ENCODE results near the gene CPNE9.

CPNE9 gene, protein sequence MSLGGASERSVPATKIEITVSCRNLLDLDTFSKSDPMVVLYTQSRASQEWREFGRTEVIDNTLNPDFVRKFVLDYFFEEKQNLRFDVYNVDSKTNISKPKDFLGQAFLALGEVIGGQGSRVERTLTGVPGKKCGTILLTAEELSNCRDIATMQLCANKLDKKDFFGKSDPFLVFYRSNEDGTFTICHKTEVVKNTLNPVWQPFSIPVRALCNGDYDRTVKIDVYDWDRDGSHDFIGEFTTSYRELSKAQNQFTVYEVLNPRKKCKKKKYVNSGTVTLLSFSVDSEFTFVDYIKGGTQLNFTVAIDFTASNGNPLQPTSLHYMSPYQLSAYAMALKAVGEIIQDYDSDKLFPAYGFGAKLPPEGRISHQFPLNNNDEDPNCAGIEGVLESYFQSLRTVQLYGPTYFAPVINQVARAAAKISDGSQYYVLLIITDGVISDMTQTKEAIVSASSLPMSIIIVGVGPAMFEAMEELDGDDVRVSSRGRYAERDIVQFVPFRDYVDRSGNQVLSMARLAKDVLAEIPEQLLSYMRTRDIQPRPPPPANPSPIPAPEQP

DNA sequence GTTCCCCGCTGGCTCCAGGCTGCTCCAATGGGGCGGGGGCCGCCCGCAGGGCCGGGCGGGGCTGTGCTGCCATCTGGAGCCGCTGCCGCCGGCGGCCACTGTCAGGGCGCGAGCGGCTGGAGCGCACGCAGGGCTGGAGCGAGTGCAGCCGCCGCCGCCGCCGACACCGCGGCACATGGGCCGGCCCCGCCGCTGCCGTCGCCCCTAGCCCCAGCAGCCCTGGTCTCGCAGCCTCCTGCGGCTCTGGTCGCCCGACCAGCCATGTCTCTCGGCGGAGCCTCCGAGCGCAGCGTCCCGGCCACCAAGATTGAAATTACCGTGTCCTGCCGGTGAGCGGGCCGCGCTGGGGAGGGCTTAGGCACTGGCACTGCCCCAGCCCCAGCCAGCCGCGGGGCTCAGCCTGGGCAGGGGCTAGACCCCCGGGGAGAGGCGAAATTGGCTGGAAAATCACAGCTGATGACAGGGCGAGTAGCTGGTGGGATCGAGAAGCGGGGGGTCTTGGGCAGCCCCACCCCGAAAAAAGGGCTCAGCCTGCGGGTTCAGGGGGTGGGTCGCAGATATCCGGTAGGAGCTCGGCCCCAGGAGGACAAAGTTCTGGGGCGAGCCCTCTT is at the start of gene CPNE9:
Gene CPNE9, plus strand, starts transcription at position 98 of the 611 bp plus-strand sequence. Its CDS starts 164 bp downstream, at position 262.
- no peak within 1 kb of the TSS for H3K4me3 ChIP-seq (ENCODE audit: low read length)
- peaks cover 21% of the 10 kb centered on the region for H3K36me3 ChIP-seq (replicated peaks; ENCODE audit: low read depth, low read length)
- H3K27me3 ChIP-seq (ENCODE audit: low read depth, low read length) = no peaks in the 10 kb centered on the region
- H2AFZ ChIP-seq (ENCODE audit: low read depth, low read length) = no peak within 1 kb of the TSS
- no peaks in the 10 kb centered on the region for H3K4me1 ChIP-seq (ENCODE audit: low read length)
- no peak within 1 kb of the TSS for H3K9ac ChIP-seq (ENCODE audit: low read length)
- no peak within 1 kb of the TSS for H3K4me2 ChIP-seq (ENCODE audit: low read length)
- no peak within 1 kb of the TSS for H3K27ac ChIP-seq (ENCODE audit: low read length)
- H3K79me2 ChIP-seq (ENCODE audit: low read length) = no peaks in the 10 kb centered on the region
- H3K9me3 ChIP-seq (ENCODE audit: insufficient read depth, low read length) = no peaks in the 10 kb centered on the region
- TF ChIP-seq, protein P1, sequence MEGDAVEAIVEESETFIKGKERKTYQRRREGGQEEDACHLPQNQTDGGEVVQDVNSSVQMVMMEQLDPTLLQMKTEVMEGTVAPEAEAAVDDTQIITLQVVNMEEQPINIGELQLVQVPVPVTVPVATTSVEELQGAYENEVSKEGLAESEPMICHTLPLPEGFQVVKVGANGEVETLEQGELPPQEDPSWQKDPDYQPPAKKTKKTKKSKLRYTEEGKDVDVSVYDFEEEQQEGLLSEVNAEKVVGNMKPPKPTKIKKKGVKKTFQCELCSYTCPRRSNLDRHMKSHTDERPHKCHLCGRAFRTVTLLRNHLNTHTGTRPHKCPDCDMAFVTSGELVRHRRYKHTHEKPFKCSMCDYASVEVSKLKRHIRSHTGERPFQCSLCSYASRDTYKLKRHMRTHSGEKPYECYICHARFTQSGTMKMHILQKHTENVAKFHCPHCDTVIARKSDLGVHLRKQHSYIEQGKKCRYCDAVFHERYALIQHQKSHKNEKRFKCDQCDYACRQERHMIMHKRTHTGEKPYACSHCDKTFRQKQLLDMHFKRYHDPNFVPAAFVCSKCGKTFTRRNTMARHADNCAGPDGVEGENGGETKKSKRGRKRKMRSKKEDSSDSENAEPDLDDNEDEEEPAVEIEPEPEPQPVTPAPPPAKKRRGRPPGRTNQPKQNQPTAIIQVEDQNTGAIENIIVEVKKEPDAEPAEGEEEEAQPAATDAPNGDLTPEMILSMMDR (IDR thresholded peaks at IDR 0.05; ENCODE audit: low read depth, low read length) = no peak
- TF ChIP-seq EZH2phosphoT487 (IDR thresholded peaks at IDR 0.05; ENCODE audit: low read depth) = no peak
- no peaks in the 10 kb centered on the region for H4K20me1 ChIP-seq (ENCODE audit: insufficient read depth, low read length)

DNA sequence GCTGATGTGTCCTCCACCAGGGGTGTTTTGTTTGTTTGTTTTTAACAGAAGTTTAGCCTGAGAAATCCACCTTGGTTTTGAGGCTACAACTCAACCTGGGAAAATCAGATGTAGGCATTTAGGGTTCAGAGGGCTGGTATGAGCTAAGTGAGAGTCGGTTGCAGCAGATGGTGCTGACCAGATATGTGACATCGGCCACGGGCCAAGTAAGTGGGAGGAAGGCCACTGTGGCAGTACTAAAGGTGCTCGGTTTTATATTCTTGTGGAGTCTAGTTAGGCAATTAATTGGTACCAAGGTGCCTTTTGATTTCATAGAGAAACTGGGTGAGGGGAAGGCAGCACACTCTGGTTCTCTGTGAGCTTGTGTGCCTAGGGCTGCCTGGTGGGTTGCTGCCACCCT is 43.8 kb upstream of the CPNE9 start:
- Histone ChIP-seq H3K36me3 (replicated peaks; ENCODE audit: low read depth, low read length) (peaks cover 74% of the 10 kb centered on the region), H3K9ac (ENCODE audit: low read length) (no peak overlapping the region), H2AFZ (ENCODE audit: low read depth, low read length) (no peak overlapping the region), H3K27ac (ENCODE audit: low read length) (no peak overlapping the region), H4K20me1 (ENCODE audit: insufficient read depth, low read length) (peaks cover 48% of the 10 kb centered on the region), H3K4me2 (ENCODE audit: low read length) (no peak overlapping the region), H3K79me2 (ENCODE audit: low read length) (peaks cover 71% of the 10 kb centered on the region), H3K27me3 (ENCODE audit: low read depth, low read length) (no peaks in the 10 kb centered on the region), H3K4me1 (ENCODE audit: low read length) (no peaks in the 10 kb centered on the region), H3K9me3 (ENCODE audit: insufficient read depth, low read length) (no peaks in the 10 kb centered on the region), H3K4me3 (ENCODE audit: low read length) (no peak overlapping the region)
- TF ChIP-seq EZH2phosphoT487 (IDR thresholded peaks at IDR 0.05; ENCODE audit: low read depth) = no peak
- TF ChIP-seq, protein P1 (IDR thresholded peaks at IDR 0.05; ENCODE audit: low read depth, low read length) = no peak

DNA sequence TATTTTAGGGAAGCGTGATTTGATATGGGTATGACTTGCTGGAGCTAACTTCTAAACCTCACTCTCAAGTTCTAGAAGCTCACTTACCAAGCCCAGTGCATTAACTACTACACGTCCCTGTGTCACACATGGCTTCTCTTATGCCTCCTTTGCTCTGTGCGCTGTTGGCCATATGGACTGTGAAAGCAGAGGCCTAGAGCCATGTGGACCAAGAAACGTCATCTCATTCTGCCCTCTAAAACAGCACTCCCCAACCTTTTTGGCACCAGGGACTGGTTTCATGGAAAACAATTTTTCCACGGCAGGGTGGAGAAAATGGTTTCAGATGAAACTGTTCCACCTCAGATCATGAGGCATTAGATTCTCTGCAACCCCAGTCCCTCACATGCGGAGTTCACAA is 42.7 kb upstream of the CPNE9 start:
- H4K20me1 ChIP-seq (ENCODE audit: insufficient read depth, low read length) = peaks cover 48% of the 10 kb centered on the region
- H3K27ac ChIP-seq (ENCODE audit: low read length) = no peak overlapping the region
- no peaks in the 10 kb centered on the region for H3K9me3 ChIP-seq (ENCODE audit: insufficient read depth, low read length)
- H3K79me2 ChIP-seq (ENCODE audit: low read length) = peaks cover 61% of the 10 kb centered on the region
- H3K9ac ChIP-seq (ENCODE audit: low read length) = no peak overlapping the region
- no peaks in the 10 kb centered on the region for H3K4me1 ChIP-seq (ENCODE audit: low read length)
- H3K4me3 ChIP-seq (ENCODE audit: low read length) = no peak overlapping the region
- no peak overlapping the region for H2AFZ ChIP-seq (ENCODE audit: low read depth, low read length)
- peaks cover 72% of the 10 kb centered on the region for H3K36me3 ChIP-seq (replicated peaks; ENCODE audit: low read depth, low read length)
- H3K27me3 ChIP-seq (ENCODE audit: low read depth, low read length) = no peaks in the 10 kb centered on the region
- no peak for TF ChIP-seq EZH2phosphoT487 (IDR thresholded peaks at IDR 0.05; ENCODE audit: low read depth)
- TF ChIP-seq, protein P1 (IDR thresholded peaks at IDR 0.05; ENCODE audit: low read depth, low read length) = no peak
- no peak overlapping the region for H3K4me2 ChIP-seq (ENCODE audit: low read length)

DNA sequence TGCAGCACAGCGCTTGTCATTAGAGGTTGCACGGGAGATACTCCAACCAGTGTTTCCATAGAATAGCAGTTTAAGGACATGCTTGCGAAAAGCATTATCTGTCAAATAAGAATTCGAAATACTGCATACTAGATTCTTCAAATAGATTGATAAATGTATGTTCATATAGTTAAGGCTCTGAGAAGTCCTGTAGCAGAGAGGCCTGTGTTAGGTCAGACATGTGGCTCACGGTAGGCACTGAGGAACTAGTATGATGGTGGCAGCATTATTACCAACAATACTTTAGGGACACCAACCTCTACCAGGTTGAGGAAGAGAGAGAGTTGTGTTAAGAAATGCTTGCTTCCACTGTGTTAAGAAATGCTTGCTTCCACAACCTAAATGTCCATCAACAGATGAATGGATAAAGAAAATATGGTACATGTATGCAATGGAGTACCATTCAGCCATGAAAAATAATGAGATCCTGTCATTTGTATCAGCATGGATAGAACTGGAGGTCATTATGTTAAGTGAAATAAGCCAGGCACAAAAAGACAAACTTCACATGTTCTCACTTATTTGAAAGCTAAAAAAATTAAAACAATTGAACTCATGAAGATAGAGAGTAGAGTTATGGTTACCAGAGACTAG is 39.4 kb upstream of the CPNE9 start:
- Histone ChIP-seq H3K27me3 (ENCODE audit: low read depth, low read length) (no peaks in the 10 kb centered on the region), H4K20me1 (ENCODE audit: insufficient read depth, low read length) (peaks cover 22% of the 10 kb centered on the region), H3K79me2 (ENCODE audit: low read length) (peaks cover 28% of the 10 kb centered on the region), H3K4me1 (ENCODE audit: low read length) (no peaks in the 10 kb centered on the region), H3K36me3 (replicated peaks; ENCODE audit: low read depth, low read length) (peaks cover 69% of the 10 kb centered on the region), H3K9me3 (ENCODE audit: insufficient read depth, low read length) (no peaks in the 10 kb centered on the region), H3K4me3 (ENCODE audit: low read length) (no peak overlapping the region), H2AFZ (ENCODE audit: low read depth, low read length) (no peak overlapping the region), H3K27ac (ENCODE audit: low read length) (no peak overlapping the region), H3K4me2 (ENCODE audit: low read length) (no peak overlapping the region), H3K9ac (ENCODE audit: low read length) (no peak overlapping the region)
- TF ChIP-seq EZH2phosphoT487 (IDR thresholded peaks at IDR 0.05; ENCODE audit: low read depth) = no peak
- TF ChIP-seq, protein P1 (IDR thresholded peaks at IDR 0.05; ENCODE audit: low read depth, low read length) = no peak

Data from OCI-LY3 (cell line).